Glomerular visceral epithelial cell (primary cell): ENCODE results near the gene MEIS1.
A peak's percentile ranks its signal among the peaks of the same experiment; 100 is the strongest.
"Not testable (repeated sequence)": the region's sequence is repeated elsewhere in the genome, so short reads cannot be mapped to it uniquely, and the experiment has no call there.

ENCODE experiments used
- DNase-seq: peaks from one replicate; pipeline ENCODE4 v3.0.0-alpha.2; 2016; ENCODE audit errors: extremely low spot score

MEIS1 gene

DNA sequence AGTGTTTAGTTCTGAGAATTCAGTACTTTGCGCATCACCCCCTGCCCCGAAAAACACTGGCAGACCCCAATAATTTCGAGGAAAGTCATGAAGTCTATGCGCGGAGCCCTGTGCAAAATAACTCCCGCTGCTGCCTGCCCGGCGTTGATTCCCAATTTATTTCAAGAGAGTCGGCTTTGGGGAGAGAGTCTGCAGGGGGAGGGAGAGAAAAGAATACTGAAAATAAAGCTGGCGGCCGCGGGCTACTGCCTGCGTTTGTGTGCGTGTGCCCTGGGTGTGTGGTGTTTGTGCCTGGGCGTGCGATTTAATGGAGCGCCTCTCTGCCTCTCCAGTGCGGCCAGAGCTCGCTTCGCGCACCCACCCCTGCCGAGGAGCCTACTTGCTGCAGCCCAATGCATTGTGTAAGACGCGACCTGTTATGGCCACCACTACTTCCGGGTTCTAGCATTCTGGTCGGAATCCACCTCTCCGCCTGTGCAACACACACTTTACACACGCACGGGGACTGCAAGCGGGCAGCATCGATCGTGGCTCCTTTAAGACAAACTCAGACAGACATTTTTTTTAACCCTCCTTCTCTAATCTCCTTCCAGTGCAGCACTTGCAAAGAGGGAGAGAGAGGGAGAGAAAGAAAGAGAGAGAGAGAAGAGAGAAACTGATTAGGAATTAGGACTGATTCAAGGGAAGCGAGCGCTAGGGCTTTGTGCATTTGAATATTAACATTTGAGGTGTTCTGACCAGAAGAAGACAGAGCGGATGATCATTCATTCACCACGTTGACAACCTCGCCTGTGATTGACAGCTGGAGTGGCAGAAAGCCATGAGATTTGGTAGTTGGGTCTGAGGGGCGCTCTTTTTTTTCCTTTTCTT is at the start of gene MEIS1:
Gene MEIS1, plus strand, starts transcription at position 447 of the 870 bp plus-strand sequence. CDS start 732 bp downstream, outside the sequence.
- peak; percentile 89 for DNase-seq

DNA sequence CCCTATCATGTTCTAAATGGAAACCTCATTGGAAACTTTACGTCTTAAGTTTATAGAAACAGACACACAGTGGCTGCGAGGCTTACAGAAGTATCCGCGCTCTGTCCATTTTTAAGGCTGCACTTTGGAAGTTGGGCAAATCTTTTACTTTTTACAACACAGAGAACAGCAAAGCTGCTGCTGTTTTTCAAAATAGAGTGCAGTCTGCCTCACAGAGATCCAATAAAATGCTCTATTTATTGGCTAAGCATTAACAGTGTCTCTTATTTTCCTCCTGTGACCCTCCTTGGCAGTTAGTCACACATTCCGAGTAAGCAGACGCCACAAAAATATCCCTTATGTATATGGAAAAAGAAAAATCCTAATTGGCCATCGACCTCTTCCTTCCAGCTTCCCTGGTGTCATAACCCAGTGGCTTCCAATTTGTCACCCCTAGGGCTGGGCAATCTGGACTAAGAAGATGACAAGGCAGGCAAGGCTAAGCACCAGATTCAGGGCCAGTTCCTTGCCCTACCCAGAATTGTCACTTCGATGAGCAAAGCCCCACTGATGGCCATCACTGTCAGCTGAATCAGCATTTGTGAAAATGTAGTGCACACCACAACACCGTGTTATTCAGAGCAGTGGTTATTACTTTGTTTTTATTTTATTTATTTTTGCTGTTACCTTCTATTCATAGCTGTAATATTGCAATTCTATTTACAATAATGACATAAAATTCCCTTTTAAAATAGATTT is 47.7 kb upstream of the MEIS1 start:
- no peak for DNase-seq

DNA sequence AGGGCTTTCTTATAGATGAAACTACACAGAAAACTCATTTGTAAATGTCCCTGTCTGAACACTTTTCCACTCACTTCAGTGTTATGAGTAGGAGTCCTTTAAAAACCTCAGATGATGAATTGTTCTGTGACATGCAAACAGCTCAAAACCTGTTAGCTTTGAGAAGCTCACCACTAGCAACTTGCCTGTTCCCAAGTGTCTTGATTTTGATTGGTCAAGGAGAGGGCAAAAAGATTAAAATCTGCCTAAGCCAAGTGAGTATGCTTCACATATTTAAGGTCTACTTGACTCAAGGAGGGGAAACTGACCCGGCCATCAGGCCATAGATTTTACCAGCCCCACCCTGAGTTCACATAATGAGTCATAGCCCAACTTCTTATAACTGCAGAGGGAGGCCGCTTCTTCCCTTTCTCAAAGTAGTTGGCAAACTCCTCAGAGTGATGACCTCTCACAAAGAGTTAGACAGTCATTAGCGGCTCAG is 45.2 kb upstream of the MEIS1 start:
- DNase-seq: no peak

DNA sequence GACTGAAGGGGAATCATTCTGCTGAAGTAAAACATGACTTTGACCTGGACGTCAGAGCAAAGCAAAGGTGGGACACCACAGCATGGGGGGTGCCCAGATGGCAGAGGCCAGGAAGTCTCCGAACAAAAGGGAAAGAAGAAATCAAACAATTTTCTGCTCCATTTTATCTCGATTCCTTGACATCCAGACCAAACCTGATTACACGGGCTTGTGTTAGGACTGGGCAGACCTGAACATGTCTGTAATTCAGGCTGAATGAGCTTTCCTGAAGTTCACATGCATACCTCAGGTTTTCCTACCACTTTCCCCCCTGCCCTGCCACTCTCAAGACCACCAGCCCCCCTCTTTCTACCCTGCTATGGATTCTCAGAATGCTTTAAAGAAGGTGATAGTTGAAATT is 44.8 kb upstream of the MEIS1 start:
- no peak for DNase-seq

DNA sequence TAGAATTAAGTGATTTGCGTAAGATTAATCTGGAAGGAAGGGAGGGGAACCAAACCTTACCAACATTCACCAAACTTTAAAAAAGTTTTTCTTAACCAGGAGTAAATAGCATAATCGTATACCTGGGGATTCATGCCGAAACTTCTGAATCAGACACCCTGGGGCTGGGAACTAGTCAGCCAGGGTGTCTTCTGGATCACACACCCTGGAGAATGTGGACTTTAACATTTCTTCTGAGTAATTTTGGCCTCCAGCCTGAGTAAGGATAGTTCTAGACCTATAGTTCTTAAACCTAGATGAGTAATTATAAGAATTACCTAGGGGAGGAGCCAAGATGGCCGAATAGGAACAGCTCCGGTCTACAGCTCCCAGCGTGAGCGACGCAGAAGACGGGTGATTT is 44.1 kb upstream of the MEIS1 start:
- DNase-seq: no peak

DNA sequence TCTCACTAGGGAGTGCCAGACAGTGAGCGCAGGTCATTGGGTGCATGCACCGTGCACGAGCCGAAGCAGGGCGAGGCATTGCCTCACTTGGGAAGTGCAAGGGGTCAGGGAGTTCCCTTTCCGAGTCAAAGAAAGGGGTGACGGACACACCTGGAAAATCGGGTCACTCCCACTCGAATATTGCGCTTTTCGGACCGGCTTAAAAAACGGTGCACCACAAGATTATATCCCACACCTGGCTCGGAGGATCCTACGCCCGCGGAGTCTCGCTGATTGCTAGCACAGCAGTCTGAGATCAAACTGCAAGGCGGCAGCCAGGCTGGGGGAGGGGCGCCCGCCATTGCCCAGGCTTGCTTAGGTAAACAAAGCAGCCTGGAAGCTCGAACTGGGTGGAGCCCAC is 43.7 kb upstream of the MEIS1 start:
- DNase-seq: not testable (repeated sequence)

DNA sequence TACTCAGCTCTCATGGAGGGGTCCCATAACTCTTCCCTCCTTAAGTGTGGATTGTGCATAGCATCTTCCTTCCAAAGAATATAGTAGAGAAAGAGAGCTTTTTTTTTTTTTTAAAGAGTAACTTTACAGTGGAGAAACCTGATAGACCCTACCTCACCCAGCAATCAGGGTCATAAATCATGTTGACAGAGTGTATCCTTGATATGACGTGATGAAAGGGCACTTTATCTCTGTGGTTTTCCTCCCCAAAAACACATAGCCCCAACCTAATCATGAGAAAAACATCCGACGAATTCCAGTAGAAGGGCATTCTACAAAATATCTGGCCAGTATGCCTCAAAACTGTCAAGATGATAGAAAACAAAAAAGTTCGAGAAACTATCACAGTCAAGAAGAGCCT is 29.5 kb upstream of the MEIS1 start:
- DNase-seq: no peak

DNA sequence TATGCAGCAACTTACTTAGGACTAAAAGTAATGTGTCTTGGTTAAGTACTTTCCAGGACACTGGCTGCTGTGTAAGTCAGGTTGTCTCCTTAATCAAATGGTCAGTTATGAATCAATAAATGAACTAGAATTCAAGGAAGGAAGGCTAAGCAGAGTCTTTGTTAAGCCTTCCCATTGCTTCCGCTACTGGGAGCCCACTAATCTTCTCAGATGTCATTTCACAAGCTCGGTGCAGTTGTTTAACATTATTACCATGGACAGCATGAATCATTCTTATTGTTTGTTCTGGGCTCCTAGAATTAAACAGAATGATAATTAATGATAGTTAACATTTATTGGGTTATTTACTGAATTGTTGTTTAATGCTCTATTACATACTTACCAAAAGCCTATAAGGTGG is 26.0 kb upstream of the MEIS1 start:
- no peak for DNase-seq

DNA sequence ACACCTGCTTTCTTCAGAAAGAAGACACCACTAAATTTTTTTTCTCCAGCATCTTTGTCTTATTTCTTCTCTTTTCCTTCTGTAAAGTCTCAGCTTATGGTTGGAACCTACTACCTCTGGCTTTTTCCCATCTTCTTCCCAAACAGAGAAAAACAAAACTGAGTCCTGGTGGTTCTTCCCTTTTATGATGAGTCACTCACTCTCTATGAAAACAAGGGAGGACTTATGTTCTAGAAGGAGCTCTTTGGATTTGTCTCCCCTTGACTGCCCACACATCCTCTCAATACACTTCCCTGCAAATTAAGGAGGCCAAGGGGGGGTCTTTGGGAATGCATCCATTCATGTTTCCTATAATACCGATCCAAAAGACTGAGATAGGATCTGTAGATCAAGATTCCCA is 22.1 kb upstream of the MEIS1 start:
- DNase-seq: no peak

DNA sequence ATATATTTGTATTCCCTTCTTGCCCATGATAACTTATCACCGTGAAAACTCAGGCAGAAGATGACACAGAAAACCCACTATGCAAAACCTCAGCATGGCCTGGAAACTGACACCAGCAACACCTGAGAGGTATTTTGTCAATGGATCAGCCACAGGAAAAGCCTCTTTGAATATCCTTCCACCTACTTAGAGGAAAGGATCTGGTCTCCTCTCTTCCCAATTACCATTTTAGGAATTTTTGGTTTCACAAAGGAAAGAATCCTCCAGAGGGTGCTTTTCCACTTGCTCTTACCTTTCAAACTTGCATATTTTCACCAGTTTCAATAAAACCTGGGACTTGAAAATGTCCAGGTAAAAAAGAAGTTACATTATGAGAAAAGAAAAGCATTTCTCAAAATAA is 20.0 kb upstream of the MEIS1 start:
- DNase-seq: no peak

DNA sequence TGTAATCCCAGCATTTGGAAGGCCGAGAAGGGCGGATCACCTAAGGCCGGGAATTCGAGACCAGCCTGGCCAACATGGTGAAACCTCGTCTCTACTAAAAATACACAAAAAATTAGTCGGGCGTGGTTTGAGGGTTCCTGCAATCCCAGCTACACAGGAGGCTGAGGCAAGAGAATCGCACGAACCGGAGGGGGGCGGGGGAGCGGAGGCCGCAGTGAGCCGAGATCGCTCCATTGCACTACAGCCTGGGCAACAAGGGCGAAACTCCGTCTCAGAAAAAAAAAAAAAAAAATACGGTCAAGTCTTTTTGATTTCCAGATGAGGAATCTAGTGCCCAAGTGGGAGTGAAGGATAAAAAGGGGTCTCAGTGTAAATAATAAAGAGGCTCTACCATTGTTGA is 16.5 kb upstream of the MEIS1 start:
- no peak for DNase-seq

DNA sequence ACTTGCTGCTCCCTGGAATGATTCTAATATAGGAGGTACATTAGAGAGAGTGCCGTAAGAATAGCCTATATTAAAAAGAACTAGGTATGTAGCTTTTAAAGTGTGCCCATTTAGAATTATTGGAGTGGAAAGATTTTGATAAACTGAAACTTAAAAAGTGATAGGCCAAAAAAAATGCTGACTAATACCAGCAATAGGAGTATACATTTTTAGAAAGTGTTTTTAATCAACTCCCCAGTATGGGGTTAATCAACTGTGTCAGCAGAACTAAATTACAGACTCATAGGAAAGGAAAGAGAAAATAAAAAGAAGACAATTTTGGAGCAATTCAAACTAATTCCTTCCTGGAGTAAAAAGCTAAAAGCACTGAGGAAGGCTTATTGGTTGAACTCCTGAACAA is 13.3 kb upstream of the MEIS1 start:
- no peak for DNase-seq

DNA sequence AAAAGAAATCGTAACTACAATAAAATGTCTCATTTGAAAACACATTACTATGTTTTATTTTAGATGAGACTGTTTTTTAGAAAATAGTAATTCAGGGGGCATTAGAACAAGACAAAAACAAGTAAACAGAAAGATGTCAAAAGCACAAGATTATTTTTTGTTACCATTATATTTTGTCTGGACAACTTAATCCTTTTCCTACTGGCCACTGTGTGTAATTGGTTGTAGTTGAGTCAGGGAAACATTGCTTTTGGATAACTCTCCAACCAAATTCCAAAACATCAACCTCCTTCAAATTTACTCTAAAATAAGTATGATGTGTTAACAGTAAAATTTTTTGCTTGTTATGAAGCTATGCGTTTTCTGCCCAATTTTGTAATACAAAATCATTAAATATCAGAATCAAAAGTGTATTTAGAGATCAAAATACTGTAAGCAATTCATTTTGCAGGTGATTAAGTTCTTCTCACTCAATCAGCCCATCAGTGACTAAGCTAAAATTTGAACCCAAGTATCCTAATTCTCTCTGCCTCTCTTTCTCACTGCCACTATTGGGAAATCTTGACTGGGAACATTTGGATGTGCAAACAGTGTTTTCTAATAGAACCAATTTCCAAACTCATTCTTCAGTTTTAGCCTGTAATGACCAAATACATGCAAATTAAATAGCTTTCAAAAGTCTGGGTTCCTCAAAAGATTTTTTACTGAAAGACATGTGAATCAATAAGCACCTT is 11.4 kb upstream of the MEIS1 start:
- no peak for DNase-seq

DNA sequence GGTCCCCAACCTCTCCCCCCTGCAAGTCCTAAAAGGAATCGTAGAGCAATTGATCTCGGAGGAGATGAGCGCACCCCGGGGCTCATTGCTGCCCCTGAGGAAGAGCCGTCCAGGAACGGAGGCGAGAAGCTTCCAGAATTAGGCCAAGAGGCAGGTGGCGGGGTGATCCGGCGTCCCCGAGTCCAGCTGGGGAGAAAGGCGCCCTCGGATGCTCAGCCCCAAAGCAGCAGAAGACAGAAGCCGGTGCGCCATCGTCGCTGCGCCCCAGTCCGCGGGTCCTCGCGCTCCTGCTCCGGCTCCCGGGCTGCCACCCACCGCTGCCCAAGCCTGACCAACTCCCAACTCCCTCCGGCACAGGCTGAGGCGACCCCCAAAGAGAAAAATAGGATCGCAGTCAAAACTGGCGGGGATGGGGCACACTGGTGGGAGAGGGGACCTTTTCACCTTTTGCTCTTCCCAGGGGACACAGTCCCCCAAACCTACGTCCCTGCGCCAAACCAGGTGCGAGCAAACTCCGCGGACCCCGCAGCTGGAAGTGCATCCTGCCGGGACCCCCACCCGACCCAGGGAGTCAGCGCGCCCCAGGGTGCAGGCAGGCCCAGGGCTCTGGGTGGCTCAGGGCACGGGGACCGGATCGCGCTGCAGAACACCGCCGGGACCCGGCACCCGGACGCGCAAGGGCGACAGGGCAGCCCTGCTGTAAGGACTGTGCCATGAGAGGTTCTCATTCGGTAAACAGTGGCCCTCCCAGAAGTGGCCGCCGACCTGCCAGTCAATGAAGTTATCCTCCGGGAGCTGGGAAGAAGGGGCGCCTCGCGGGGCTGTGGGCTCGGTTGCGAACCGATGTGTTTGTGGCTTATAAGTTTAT is 8.4 kb upstream of the MEIS1 start:
- no peak for DNase-seq

DNA sequence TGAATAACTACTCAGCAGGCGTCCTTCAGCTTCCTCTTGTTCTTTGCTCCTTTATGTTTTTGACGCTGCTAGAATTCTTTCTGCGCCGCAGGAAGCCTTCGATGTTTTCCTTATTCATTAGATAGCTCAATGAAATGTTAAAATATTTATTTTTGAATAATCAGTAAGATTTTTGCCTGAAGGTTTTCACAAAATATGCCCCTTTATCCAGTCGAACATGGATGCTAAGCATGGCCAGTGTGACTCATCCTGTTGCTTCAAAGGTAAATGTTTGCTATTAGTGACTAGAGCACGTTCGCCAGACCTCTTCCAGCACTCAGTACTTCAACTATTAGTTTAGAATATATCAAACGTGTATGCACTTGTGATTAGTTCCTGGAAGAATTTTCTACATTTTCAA is 7.6 kb upstream of the MEIS1 start:
- DNase-seq: no peak

DNA sequence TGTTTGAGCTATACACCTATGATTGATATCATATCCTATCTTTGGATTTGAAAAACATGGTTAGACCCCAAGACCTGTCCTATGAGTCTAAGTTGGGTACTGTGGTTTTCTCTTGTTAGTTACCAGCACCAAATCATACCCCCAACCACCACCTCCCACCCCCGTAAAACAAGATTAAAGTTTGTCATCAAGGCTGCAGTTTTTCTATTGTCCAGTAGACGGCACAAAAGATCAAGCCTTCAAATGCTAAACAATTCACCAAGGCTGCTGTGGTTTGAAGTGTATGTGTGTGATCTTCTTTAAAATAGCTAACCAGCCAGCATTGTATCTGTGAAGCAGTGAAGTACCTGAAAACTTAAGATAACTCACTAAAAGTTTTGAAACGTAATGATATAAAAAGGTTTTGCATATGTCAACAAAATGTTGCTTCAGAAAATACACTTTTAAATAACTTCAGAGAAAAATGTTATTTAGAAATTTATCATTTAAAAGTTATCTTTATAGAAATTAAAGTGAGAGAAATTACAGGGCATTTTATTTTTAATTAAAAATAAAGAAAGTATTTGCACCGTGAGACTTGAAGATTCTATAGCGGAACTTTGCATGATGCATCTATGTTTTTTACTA is 5.8 kb upstream of the MEIS1 start:
- peak; percentile 48 for DNase-seq

DNA sequence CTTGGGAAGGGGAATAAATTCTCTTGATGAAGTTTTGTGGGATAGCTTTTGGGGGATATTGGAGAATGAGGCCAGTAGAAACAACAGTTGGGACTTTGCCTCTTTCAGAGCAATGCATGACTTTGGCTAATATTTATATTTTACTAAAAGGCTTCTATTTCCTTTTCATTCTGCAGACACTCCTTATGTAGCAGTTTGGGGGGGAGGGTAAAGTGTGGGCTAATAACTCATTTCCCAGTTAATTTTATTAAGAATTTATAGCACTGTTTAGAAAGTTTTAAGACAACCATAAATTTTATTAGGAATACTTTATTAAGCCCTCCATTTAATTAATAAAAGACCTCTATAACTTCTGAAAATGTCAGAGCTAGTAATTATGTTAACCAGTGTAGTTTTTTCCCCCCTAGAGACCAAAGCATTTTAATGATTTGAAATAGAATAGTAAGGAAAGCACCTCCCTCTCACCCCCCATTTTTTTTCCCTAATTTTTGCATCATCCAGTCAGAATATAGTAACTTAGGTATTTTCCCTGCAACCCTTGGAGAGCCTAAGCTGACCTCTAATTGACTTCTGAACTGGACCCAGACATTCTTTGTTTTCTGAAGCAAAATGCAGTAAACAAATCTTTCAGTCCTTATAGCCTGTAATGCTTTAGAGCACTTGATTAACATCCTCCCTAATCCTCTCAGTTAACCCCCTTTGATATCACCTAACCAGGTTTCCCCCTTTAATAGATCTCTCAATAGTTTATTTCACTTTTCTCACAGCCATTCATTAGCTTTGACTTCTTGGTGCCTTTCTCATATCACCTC is 5.0 kb upstream of the MEIS1 start:
- DNase-seq: no peak

DNA sequence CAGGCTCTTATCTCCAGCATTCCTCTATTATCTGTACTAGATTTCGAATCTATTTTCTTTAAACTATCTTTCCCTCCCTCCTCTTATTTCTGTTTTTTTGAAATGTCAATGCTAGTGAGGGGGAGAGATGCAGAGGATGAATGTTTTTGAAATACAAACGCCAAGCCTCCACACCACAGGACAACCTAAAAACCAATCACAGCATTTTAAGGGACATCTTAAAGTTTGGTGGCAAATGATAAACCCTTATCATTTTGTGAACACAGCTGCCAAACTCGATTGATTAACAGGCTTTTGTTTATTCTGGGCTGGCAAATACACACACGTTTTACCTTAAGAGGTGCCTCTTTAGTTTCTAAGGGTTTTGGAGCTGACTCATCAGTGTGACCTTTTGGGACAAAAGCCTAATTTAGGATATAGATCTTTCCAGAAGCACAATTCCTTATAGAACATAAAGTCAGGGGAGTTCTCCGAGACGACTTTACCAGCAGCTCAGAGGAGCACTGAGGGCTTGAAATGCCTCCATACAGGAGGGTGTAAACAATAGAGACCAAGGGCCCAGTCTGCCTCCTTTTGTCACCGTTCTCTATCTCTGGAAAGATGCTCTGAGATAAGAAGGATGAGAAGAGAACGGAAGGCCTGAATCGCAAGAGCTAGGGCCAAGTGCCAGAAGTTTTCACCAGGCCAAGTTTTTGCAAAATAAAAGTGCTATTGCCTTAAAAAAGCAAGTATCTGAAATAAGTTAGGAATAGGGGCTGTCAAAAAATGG is 4.2 kb upstream of the MEIS1 start:
- no peak for DNase-seq

DNA sequence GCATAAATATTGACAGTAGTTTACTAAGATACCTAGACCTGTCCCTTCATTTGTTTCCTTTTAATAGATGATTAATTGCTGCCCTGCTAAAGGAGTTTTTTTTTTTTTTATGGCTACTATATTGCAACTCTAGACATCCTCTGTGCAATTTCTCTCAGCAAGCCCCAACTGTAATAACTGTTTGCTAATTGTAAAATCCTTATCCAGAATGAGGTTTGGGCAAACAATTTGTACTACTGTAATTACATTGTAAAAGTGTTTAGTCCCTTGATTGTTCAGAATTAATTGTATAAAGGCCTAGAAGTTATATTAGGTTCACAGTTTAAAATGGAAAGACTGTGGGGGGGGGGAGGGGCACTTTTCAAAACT is 3.7 kb upstream of the MEIS1 start:
- no peak for DNase-seq
